Measurements from ENCODE around the gene CXorf38.
"Not testable (repeated sequence)": the region's sequence is repeated elsewhere in the genome, so short reads cannot be mapped to it uniquely, and the experiment has no call there.

Gene CXorf38

DNA sequence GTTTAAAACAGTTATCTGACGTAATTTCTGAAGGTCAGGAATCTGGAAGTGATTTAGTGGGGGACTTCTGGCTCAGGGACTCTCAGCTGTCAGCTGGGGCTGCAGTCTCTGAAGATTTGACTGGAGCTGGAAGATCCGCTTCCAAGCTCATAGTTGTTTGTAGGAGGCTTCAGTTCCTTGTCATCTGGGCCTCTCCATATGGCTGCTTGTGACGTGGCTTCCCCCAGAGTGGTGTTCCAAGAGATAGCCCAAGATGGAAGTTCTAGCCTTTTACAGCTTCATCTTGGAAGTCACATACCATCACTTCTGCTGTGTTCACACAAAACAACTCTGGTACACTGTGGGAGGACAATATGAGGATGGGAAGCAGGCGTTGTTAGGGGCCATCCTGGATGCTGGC is 22.1 kb downstream of the CXorf38 start:
- DNase-seq = no peak

DNA sequence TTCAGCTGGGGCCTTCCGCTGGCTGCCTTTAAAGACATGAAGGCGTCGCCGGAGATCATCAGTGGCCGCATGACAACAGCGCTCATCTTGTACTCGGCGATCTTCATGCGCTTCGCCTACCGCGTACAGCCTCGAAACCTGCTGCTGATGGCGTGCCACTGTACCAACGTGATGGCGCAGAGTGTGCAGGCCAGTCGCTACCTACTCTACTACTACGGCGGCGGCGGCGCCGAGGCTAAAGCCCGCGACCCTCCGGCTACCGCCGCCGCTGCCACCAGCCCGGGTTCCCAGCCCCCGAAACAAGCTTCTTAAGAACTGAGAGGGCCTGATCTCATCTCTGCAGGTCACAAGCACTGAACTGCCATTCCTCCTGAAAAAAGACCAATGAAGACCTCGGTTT is 23.7 kb downstream of the CXorf38 start:
- DNase-seq = no peak

DNA sequence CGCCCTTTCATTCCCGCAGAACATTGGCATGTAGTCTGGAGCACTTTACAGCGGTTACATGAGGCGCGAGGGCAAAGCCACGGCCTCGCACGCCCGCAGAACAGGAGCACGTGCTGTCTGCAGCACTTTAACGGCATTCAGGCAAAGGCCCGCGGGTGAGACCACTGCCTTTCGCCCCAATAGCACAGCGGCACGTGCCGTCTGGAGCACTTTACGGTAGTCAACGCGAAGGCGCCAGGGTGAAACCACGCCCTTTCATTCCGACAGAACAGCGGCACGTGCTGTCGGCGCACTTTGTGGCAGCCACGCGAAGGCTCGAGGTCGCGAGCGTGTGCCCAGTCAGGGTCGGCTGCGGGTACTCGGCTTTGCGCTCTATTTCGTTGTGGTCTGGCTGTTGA is 24.2 kb downstream of the CXorf38 start, which contains the start of gene MPC1L:
TSS of gene MPC1L (plus strand) at position 290 of the 398 bp plus-strand sequence. CDS start 138 bp downstream, outside the sequence.
- no peak for DNase-seq

DNA sequence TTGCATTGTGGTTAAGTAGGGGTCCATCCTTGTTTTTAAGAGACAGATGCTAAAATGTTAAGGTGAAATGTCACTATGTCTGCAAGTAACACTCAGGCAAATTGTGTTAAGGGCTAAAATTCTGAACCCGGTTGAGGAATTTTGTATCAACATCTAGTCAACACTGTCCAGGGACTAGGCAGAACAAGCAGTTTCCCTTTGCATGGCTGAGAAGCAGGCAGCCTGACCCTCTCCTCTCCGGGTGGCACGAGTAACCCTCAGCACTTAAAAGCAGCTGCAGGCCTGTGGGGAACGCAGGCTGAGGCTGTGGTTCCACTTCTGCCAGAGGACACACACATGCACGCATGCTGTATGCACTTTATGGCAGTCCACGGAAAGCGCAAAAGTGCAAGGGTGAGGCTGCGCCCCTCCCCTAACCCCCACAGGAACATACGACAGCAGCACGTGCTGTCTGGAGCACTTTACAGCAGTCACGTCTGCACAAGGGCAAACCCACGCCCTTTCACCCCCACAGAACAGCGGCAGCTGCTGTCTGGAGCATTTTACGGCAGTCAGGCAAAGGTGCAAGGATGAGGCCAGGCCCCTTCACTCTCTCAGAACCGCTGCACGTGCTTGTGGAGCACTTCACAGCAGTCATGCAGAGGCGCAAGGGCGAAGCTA is 24.8 kb downstream of the CXorf38 start:
- DNase-seq = no peak

DNA sequence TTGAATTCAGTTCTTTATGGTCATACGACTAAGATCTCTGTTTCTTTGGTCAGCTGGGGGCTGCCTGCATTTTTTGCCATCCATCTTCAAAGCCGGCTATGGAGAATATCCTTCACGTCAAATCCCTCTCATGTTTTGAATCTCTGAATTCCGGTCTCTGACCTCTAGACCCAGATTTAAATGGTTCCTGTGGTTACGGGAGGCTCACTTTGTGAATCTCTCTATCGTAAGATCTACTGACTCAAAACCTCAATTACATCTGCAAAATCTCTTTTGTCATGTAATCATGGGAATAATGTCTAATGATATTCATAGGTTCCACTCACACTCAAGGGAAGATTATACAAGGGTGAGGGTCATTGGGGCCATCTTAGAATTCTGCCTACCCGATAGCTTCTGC is 29.8 kb downstream of the CXorf38 start:
- DNase-seq = no peak

- no peak for DNase-seq
These were observed 31.4 kb downstream of the CXorf38 start for GRCh38 chrX:40615976-40616375.

DNA sequence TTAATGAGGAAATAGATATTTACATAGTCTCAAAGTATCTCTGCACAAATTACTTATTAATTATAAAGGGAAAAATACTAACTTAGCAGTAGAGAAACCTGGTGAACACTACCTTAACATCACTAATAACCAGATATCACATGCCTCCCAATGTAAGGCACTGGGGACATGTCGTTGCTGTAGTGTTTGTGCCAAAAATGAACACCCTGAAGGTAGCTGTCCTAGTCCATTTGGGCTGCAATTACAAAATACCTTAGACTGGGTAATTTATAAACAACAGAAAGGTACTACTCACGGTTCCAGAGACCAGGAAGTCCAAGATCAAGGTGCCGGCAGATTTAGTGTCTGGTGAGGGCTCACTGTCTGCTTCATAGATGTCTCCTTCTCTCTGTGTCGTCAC is 34.9 kb downstream of the CXorf38 start:
- DNase-seq = no peak

GRCh38 chrX:40607381-40607780 is 40.0 kb downstream of the CXorf38 start:
- no peak for DNase-seq

- no peak for DNase-seq
These were observed 43.9 kb downstream of the CXorf38 start for GRCh38 chrX:40603446-40603845.

DNA sequence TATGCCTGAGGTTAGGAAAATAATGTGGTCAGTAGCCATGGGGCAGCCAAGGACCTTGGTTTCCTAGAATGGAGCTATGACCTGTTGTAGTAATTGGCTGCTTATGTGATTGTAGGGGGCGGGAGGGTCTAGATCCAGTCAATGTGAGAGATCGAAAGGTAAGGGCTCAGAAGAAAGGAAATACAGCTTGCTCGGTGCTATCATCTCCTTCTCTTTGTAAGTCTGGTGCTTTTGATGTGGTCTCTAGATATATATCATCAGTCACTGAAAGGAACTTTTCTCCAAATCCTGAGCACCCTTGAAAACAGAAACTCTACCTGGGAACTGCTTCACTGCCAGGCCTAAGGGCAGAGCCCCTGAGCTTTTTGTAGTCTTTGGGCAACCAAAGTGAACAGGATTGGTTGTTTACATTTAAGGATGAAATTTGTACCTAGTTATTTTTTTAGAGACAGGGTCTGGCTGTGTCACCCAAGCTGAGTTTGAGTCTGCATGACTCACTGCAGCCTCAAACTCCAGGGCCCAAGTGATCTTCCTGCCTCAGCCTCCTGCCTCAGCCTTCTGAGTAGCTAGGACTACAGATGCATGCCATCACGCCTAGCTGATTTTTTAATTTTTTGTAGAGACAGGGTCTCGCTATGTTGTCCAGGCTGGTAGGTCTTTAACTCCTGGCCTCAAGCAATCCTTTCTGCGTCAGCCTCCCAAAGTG is 57.6 kb downstream of the CXorf38 start:
- not testable (repeated sequence) for DNase-seq

DNA sequence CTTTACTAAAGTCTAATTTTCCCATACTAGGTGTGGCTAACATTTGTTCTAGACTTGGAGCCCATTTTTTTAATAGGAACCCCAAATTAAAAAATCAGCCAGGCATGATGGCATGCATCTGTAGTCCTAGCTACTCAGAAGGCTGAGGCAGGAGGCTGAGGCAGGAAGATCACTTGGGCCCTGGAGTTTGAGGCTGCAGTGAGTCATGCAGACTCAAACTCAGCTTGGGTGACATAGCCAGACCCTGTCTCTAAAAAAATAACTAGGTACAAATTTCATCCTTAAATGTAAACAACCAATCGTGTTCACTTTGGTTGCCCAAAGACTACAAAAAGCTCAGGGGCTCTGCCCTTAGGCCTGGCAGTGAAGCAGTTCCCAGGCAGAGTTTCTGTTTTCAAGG is 59.7 kb downstream of the CXorf38 start:
- DNase-seq = not testable (repeated sequence)

DNA sequence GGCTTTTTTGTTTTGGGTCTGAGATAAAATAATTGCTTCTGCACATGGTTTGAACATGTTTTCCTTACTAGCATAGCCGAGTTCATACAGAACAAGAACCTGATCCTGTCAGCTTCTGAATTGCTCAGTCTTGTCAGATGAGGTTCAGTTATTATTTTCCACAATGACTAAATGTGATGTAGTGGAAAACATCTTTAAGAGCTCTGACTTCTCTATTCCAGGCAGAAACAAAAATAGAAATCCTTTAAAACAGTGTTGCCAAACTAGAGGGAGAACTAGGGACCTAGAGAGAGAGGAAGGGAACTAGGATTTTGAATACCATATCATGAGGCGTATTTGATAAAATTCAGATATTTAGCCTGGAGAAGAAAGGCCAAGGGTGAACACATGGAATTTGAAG is 64.5 kb downstream of the CXorf38 start:
- DNase-seq = no peak

DNA sequence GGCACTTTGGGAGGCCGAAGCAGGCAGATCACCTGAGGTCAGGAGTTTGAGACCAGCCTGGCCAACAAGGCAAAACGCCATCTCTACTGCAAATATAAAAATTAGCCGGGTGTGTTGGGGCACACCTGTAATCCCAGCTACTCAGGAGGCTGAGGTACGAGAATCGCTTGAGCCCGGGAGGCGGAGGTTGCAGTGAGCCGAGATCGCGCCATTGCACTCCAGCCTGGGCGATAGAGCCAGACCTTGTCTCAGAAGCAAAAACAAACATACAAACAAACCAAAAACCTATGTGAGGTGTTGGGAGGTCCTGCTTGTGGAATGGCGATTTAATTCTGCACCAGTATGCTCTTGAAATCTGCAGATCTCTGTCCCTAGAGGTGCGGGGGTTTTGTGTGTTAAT is 65.2 kb downstream of the CXorf38 start:
- DNase-seq = not testable (repeated sequence)

GRCh38 chrX:40581336-40581920 is 65.9 kb downstream of the CXorf38 start:
- DNase-seq = no peak

DNA sequence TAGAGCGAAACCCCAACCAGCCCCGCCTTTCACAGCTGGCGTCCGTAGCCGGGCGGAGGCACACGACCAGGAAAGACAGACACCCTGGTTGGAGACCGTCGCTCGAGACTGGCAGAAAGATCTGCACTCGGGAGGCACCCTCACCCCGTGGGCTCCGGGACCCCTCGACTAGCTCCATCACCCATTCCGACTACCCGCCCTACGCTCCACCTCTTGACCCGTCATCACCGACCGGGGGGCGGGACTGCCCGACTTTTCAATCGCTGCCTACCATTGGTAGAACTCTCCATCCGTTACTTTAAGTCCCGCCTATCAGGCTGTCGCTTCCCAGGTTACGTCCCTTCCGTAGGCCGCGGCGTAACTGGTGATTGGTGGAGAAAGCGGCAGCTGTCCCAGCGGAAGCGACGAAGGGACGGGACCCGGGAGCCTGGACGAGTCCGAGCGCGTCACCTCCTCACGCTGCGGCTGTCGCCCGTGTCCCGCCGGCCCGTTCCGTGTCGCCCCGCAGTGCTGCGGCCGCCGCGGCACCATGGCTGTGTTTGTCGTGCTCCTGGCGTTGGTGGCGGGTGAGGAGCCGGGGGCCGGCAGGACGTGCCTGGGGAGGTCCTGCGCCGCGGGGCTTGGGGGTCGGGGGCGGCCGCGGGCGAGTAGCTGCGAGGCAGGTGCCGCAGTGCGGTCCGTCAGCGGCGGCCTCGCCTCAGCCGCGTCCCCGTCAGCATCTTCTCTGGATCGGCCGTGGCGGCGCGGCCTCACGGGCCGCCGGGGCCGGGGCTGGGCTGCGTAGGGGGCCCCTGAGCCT is 66.6 kb downstream of the CXorf38 start, which contains the start of gene ATP6AP2:
TSS of gene ATP6AP2 (plus strand) at position 434 of the 799 bp plus-strand sequence. CDS start at position 530, 96 bp downstream.
- peak; percentile 12 for DNase-seq

GRCh38 chrX:40579900-40580536 is 67.3 kb downstream of the CXorf38 start:
- DNase-seq = no peak

DNA sequence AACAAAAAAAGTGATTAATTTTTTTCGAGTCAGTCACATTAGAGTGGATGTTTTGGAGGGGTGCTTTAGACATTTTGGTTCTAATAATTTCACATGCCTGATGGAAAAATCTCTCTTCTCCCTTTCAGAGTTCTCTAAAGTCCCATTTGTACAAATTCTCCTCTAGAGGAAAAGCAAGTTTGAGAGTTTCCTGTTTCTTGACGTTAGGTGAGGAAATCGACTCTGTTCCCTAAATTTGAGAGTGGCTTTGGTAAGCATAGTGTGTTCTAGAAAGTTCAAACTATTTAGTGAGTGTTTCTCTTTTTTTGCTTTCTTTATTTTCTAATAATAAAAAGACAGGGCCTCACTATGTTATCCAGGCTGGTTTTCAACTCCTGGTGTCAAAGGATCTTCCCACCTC is 68.2 kb downstream of the CXorf38 start:
- DNase-seq = no peak

- no peak for DNase-seq
These were observed 69.2 kb downstream of the CXorf38 start for GRCh38 chrX:40578039-40578695.

Data from cortex of kidney (tissue), 1 donor.